Heart left ventricle (tissue), 16 donors: ENCODE results near the gene LMF2. TPM values are rescaled to one million over a fixed set of nuclear protein-coding genes. Genes with fewer than 3 reads are reported as not detected.
A peak's percentile ranks its signal among the peaks of the same experiment; 100 is the strongest.

Experiments
- ATAC-seq, 4 donors: fragments of 200-7000 bp; cut with Tn5 transposase; one replicate each; pipeline ENCODE4 v1.9.1; 2020 to 2022; ENCODE audit warnings: moderate library complexity in 4 of 4, mild to moderate bottlenecking in 3 of 4, moderate number of reproducible peaks in 1 of 4
- DNase-seq, 5 donors: peaks; one replicate each; pipeline ENCODE4 v3.0.0-alpha.2; 2020
- H3K27ac ChIP-seq, 12 donors: fragments of 200-600 bp; sonication (generic) in 4 of 12; one replicate each; pipeline versions ENCODE4 v1.5.0 to v1.8.0; 2016 to 2022; ENCODE audit warnings: mild to moderate bottlenecking in 2 of 12
- H3K27me3 ChIP-seq, 9 donors: fragments of 200-600 bp; sonication (generic) in 2 of 9; one replicate each; pipeline versions ENCODE4 v1.5.1 to v1.8.0; 2016 to 2022; ENCODE audit warnings: mild to moderate bottlenecking in 3 of 9
- H3K36me3 ChIP-seq, 9 donors: fragments of 200-600 bp; sonication (generic) in 2 of 9; one replicate each; pipeline versions ENCODE4 v1.5.0 to v1.8.0; 2018 to 2022; ENCODE audit warnings: mild to moderate bottlenecking in 2 of 9
- H3K4me1 ChIP-seq, 12 donors: fragments of 200-600 bp; sonication (generic) in 4 of 12; one replicate each; pipeline versions ENCODE4 v1.5.0 to v1.8.0; 2016 to 2022; ENCODE audit warnings: mild to moderate bottlenecking in 3 of 12
- H3K4me3 ChIP-seq, 12 donors: fragments of 200-600 bp; sonication (generic) in 4 of 12; one replicate each; pipeline versions ENCODE4 v1.5.0 to v1.8.0; 2017 to 2022; ENCODE audit warnings: mild to moderate bottlenecking in 9 of 12, moderate library complexity in 4 of 12
- H3K9me3 ChIP-seq, 12 donors: fragments of 200-600 bp; sonication (generic) in 4 of 12; one replicate each; pipeline versions ENCODE4 v1.5.0 to v1.8.0; 2016 to 2022; ENCODE audit warnings: mild to moderate bottlenecking in 1 of 12
- CTCF ChIP-seq, 12 donors: fragments of 200-600 bp; sonication (generic) in 4 of 12; IDR thresholded peaks; one replicate each; pipeline versions ENCODE4 v1.5.0 to v1.8.0; 2018 to 2022; ENCODE audit warnings: antibody characterized with exemption in 12 of 12, mild to moderate bottlenecking in 5 of 12
- POLR2A ChIP-seq, 2 donors: fragments of 450-650 bp; IDR thresholded peaks; one replicate each; pipeline ENCODE4 v1.6.1; 2017; ENCODE audit warnings: antibody characterized with exemption in 2 of 2, mild to moderate bottlenecking in 2 of 2, moderate library complexity in 2 of 2
- WGBS, 4 donors: extraction: QIAGEN DNeasy Blood & Tissue Kit in 2 of 4; methylation state at CpG; one replicate each; pipeline versions ENCODE4 v1.1.5 to v1.1.7; 2013 to 2018; 5-methylcytosine and 5-hydroxymethylcytosine counted together
- intact Hi-C, 10 donors: fragments of 100-400 bp; cut with DNase I; formaldehyde crosslinking; loops; one replicate each; pipeline versions ENCODE4 v1.11.1 to v1.14.2; 2022
- polyA plus RNA-seq, 2 donors: library from polyadenylated mRNA; stranded (reverse); fragments of 200-250 nt; gene quantifications; one replicate each; pipeline ENCODE4 v1.2.3, GENCODE V29; 2013
- total RNA-seq, 9 donors: library from RNA; depleted of rRNA in 2 of 9; stranded (reverse); fragments of >200 nt in 2 of 9; fragmentation: NEBNext Ultra II Directional in 3 of 9; extraction: Animal tissue kit (Norgen Biotek cat#: 25700) in 3 of 9; gene quantifications; one replicate each; pipeline versions ENCODE4 v1.1.0 to v1.2.4, GENCODE V29; 2016 to 2023
- donor health status: ischemic (EF 13 %, LVEDD 7.1; RV severe dilation, severe dysfunction).
- donor health status: healthy with polysubstance abuse.
- donor health status: DM: no; HTN: yes; CAD: no.
- donor health status: DM: no; HTN: no; CAD: no.
- donor health status: ischemic (EF 25% LVEDD 6.9; RV normal size, moderate dysfunction).
- donor health status: ischemic (EF 25% LVEDD 5.7; RV mildly dilated, moderate dysfunction).
- donor health status: healthy.
- donor health status: DM: yes; HTN: yes; CAD: no.
- donor health status: ischemic (EF 35%, LVEDD 5.7; RV mildly dilated, moderate dysfunction).
- donor health status: nonischemic (EF 11% LVEDD 7.7; RV severe dilation, severe dysfunction).
- donor health status: DM: yes; HTN: yes; CAD: no.
- donor health status: PGD.
- donor health status: ischemic (EF 29% LVEDD 5.4; RV normal size, mild dysfunction).
- donor health status: nonischemic (EF 23%, LVEDD 6.1; RV moderate dilation, normal function).

Gene LMF2
- total and polyA plus RNA-seq, 11 donors: 20.9 to 46.5 (median 32.1) TPM

- TF ChIP-seq POLR2A (IDR thresholded peaks at IDR 0.05) (no peak), CTCF (IDR thresholded peaks at IDR 0.05) (no peak)
- H3K27me3 ChIP-seq: peaks cover 0 to 18% (median 0%) of the 10 kb centered on the region in 9 donors
- WGBS, 4 donors: 55 to 64% (median 60%) methylated on average over 27 of the region's 27 CpGs
- DNase-seq (no peak), ATAC-seq (peak in 1 of 4 donors; percentile 20)
- intact Hi-C loops: loop anchor here in 3 of 10 donors (10.0 kb wide), 2 partner anchors 56 to 246 kb away; partner anchors contain the start of gene TUBGCP6 (in 2 of the 3)
- no peak overlapping the region for H3K4me3 ChIP-seq
- H3K9me3 ChIP-seq: no peaks in the 10 kb centered on the region
- H3K36me3 ChIP-seq: no peaks in the 10 kb centered on the region
- peaks cover 0 to 6% (median 0%) of the 10 kb centered on the region in 12 donors for H3K4me1 ChIP-seq
- H3K27ac ChIP-seq: no peak overlapping the region
Measured at GRCh38 chr22:50490531-50491308, 16.8 kb downstream of the LMF2 start.

- WGBS, 4 donors: 83 to 90% (median 84%) methylated on average over 15 to 31 of the region's 31 CpGs
- DNase-seq: no peak
- no peak for ATAC-seq
- H3K36me3 ChIP-seq: no peaks in the 10 kb centered on the region
- no peaks in the 10 kb centered on the region for H3K9me3 ChIP-seq
- H3K4me1 ChIP-seq: peaks cover 0 to 6% (median 0%) of the 10 kb centered on the region in 12 donors
- no peak overlapping the region for H3K27ac ChIP-seq
- H3K27me3 ChIP-seq: peaks cover 0 to 18% (median 0%) of the 10 kb centered on the region in 9 donors
- H3K4me3 ChIP-seq: no peak overlapping the region
- TF ChIP-seq CTCF (IDR thresholded peaks at IDR 0.05): no peak
- no peak for TF ChIP-seq POLR2A (IDR thresholded peaks at IDR 0.05)
- intact Hi-C loops: loop anchor here in 3 of 10 donors (10.0 kb wide), 2 partner anchors 55 to 245 kb away; partner anchors contain the start of gene TUBGCP6 (in 2 of the 3)
Measured at GRCh38 chr22:50489363-50490243, 17.9 kb downstream of the LMF2 start.

DNA sequence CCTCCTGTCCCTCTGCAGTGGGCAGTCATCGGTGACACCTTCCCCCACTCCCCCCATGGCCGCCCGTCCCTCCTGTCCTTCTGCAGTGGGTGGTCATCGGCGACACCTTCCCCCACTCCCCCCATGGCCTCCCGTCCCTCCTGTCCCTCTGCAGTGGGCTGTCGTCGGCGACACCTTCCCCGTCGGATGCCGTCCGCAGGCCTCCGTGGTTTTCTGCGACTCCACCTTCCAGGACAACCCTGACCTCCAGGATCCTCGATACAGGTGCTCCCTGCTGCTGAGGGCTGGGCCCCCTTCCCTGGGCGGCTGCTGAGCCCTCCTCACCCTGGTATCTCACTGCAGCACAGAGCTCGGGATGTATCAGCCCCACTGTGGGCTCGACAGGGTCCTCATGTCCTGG, 18.6 kb downstream of the LMF2 start:
- no peak for ATAC-seq
- peaks cover 0 to 6% (median 0%) of the 10 kb centered on the region in 12 donors for H3K4me1 ChIP-seq
- no peaks in the 10 kb centered on the region for H3K9me3 ChIP-seq
- peaks cover 0 to 25% (median 0%) of the 10 kb centered on the region in 9 donors for H3K27me3 ChIP-seq
- H3K36me3 ChIP-seq: no peaks in the 10 kb centered on the region
- no peak for TF ChIP-seq CTCF (IDR thresholded peaks at IDR 0.05)
- no peak for TF ChIP-seq POLR2A (IDR thresholded peaks at IDR 0.05)
- DNase-seq: peak in 1 of 5 donors; percentile 48
- no peak overlapping the region for H3K27ac ChIP-seq
- WGBS, 4 donors: 67 to 75% (median 70%) methylated on average over 18 to 19 of the region's 19 CpGs
- intact Hi-C loops: no loop called here
- H3K4me3 ChIP-seq: no peak overlapping the region
